H1 (cell line): ENCODE measurements around the gene MYOM1. TPM values are rescaled to one million over a fixed set of nuclear protein-coding genes. Genes with fewer than 3 reads are reported as not detected.

Source experiments
- HDAC2 ChIP-seq, 2 experiments: fragments of 300-600 bp in 1 of 2; sonication (generic) in 1 of 2; IDR thresholded peaks; 2 replicates each; pipeline ENCODE4 v1.6.1; 2011 to 2012; ENCODE audit warnings: low read depth in 2 of 2, low read length in 2 of 2, mild to moderate bottlenecking in 2 of 2, moderate library complexity in 2 of 2, borderline replicate concordance in 1 of 2, inconsistent platforms in 1 of 2
- HDAC6 ChIP-seq: IDR thresholded peaks from one replicate; pipeline ENCODE4 v1.7.1; 2012; ENCODE audit warnings: low read depth, mild to moderate bottlenecking, inconsistent platforms, low read length, moderate library complexity
- KDM1A ChIP-seq: fragments of 200-600, 300-600 bp; sonication (generic); IDR thresholded peaks from 2 replicates; pipeline ENCODE4 v1.7.1; 2016; ENCODE audit warnings: mild to moderate bottlenecking, low read length, borderline replicate concordance
- POU5F1 ChIP-seq: IDR thresholded peaks from 2 replicates; pipeline ENCODE4 v1.6.1; 2011; ENCODE audit warnings: low read depth, mild to moderate bottlenecking, low read length, moderate library complexity
- TAF1 ChIP-seq: IDR thresholded peaks from 2 replicates; pipeline ENCODE4 v1.6.1; 2011; ENCODE audit warnings: mild to moderate bottlenecking, low read depth, low read length
- polyA plus RNA-seq, 7 experiments: library from polyadenylated mRNA; depleted of rRNA in 3 of 7; stranded (reverse) in 5 of 7; unstranded in 2 of 7; fragments of >200 nt in 5 of 7; fragments of 200-250 nt in 2 of 7; gene quantifications; 1 replicate in 5 of 7; 2 replicates in 1 of 7; 4 replicates in 1 of 7; pipeline versions ENCODE4 v1.2.1 to v1.2.3, GENCODE V29; 2011 to 2013; ENCODE audit warnings: missing spikeins in 2 of 7, mixed read lengths in 2 of 7
- total RNA-seq: library from RNA; stranded (reverse); fragmentation: NEBNext Ultra II Directional; extraction: Animal tissue kit (Norgen Biotek cat#: 25700); gene quantifications from 2 replicates; pipeline ENCODE4 v1.2.1, GENCODE V29; 2021

Gene MYOM1
- total and polyA plus RNA-seq, 2 of the 8 experiments (the other 6 are each of a cell fraction or from before 2014, with no cell fraction given), result 0.06 to 0.32 TPM

DNA sequence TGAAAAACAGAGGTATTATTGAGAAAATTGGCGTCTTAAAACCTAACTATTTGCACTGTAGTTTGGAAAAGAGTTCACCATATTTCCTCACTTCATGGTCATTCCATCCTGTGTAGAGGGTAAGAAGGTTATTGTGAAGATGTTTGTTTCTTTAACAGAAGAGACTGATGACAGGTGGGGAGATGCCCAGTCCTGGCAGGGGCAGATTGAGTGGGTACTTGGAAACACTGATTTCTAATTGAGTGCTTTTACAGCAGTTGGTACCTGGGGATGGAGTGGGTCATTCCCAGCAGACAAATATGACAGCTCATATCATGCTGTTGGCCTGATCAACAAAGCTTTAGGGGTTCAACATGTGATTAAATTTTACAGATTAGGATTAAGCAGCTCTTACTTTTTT is 67.5 kb downstream of the MYOM1 start (continued):
- TF ChIP-seq KDM1A, result no peak
- TF ChIP-seq HDAC6, result no peak
- no peak for TF ChIP-seq HDAC2 (IDR thresholded peaks at IDR 0.05; ENCODE audit: borderline replicate concordance in 1 of 2, low read depth in 2 of 2, low read length in 2 of 2)
- TF ChIP-seq POU5F1, result no peak
- no peak for TF ChIP-seq TAF1
- TF ChIP-seq, all 59 proteins: peak for 0
